ENCODE results near the gene ACP1. TPM values are rescaled to one million over a fixed set of nuclear protein-coding genes. Genes with fewer than 3 reads are reported as not detected.

The ACP1 gene
- total RNA-seq, 4 donors from 2014 or later, result 62.3 to 69.0 (median 65.3) TPM

GRCh38 chr2:279956-280649, 15.4 kb downstream of the ACP1 start:
- no peak for TF ChIP-seq CTCF (IDR thresholded peaks at IDR 0.05)
- DNase-seq (ENCODE audit: low spot score) (no peak), ATAC-seq (ENCODE audit: low FRiP score) (no peak)

GRCh38 chr2:280650-281110, 15.9 kb downstream of the ACP1 start:
- ATAC-seq (ENCODE audit: low FRiP score) (no peak), DNase-seq (ENCODE audit: low spot score) (no peak)
- no peak for TF ChIP-seq CTCF (IDR thresholded peaks at IDR 0.05)

GRCh38 chr2:281381-281780, 16.6 kb downstream of the ACP1 start:
- no peak for TF ChIP-seq CTCF (IDR thresholded peaks at IDR 0.05)
- no peak for DNase-seq (ENCODE audit: low spot score)
- no peak for ATAC-seq (ENCODE audit: low FRiP score)

GRCh38 chr2:282371-283263, 17.9 kb downstream of the ACP1 start:
- ATAC-seq (ENCODE audit: low FRiP score) (no peak), DNase-seq (ENCODE audit: low spot score) (no peak)
- TF ChIP-seq CTCF (IDR thresholded peaks at IDR 0.05), result no peak

GRCh38 chr2:283996-284794, 19.4 kb downstream of the ACP1 start:
- no peak for ATAC-seq (ENCODE audit: low FRiP score)
- no peak for TF ChIP-seq CTCF (IDR thresholded peaks at IDR 0.05)

GRCh38 chr2:284896-285492, 20.2 kb downstream of the ACP1 start:
- no peak for ATAC-seq (ENCODE audit: low FRiP score)
- no peak for TF ChIP-seq CTCF (IDR thresholded peaks at IDR 0.05)
- DNase-seq (ENCODE audit: low spot score), result no peak

More at GRCh38 chr2:283996-284794, 19.4 kb downstream of the ACP1 start:
- no peak for DNase-seq (ENCODE audit: low spot score)
